ENCODE data around the gene BABAM2. TPM values are rescaled to one million over a fixed set of nuclear protein-coding genes. Genes with fewer than 3 reads are reported as not detected.

BABAM2 gene
- total RNA-seq, 4 donors from 2014 or later, result 35.5 to 44.9 (median 39.9) TPM

DNA sequence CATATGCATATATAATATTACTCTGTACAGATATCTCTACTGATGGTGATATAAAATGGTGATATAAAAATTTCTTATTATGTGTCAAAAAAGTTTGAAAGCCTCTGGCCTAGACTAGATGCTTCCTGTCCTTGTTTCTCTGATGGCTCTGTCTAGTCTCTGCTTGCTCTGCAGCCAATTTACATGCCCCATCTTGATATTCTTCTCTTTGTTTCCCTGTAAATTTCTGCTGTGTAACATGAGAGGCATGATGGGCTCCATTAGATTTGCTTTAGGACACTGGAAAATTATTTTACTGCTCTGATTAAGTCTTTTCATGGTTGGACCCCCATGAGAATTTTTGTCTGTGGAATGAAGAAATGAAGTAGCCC is 24.3 kb downstream of the BABAM2 start:
- H3K36me3 ChIP-seq, result no peaks in the 10 kb centered on the region
- peaks cover 32 to 44% (median 40%) of the 10 kb centered on the region in 4 donors for H3K4me1 ChIP-seq
- DNase-seq (ENCODE audit: extremely low spot score), result no peak
- peak overlapping the region; percentile 72 to 81 (median 78) for H3K27ac ChIP-seq (replicated peaks in 1 of 4)
- no peak overlapping the region for H3K4me3 ChIP-seq
- no peak for TF ChIP-seq POLR2A (IDR thresholded peaks at IDR 0.05; ENCODE audit: low read depth)
- no peak for TF ChIP-seq EP300 (IDR thresholded peaks at IDR 0.05)
- TF ChIP-seq POLR2AphosphoS5 (IDR thresholded peaks at IDR 0.05), result no peak
- TF ChIP-seq CTCF (IDR thresholded peaks at IDR 0.05), result no peak
- no peaks in the 10 kb centered on the region for H3K27me3 ChIP-seq
- intact Hi-C loops (cut with DNase I), result no loop called here
- no peaks in the 10 kb centered on the region for H3K9me3 ChIP-seq

DNA sequence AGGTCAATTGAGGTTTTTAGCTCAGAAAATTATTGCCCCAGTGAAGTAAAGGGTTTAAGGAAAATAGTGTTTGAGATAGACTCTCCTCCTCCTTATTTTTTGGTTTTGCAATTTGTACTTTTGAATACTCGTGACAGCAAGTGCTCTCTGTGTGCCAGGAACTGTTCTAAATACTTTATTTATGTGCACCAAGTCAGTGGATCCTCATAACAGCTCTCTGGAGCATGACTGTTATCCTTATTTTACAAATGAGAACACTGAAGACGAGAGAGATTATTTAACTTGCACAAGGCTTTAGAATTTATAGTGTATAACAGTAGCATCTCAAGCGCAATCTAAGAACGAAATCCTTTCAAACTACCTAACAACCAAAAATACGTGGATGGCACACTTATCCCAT is 24.7 kb downstream of the BABAM2 start:
- 32% methylated on average over 5 of the region's 5 CpGs for WGBS
- intact Hi-C loops (cut with DNase I), result no loop called here

GRCh38 chr2:27915874-27916273 is 25.3 kb downstream of the BABAM2 start:
- intact Hi-C loops (cut with DNase I), result no loop called here
- H3K9me3 ChIP-seq, result no peaks in the 10 kb centered on the region
- peaks cover 37 to 45% (median 41%) of the 10 kb centered on the region in 4 donors for H3K4me1 ChIP-seq
- peak overlapping the region; percentile 72 to 81 (median 78) for H3K27ac ChIP-seq (replicated peaks in 1 of 4)
- no peak overlapping the region for H3K4me3 ChIP-seq
- no peaks in the 10 kb centered on the region for H3K36me3 ChIP-seq
- no peaks in the 10 kb centered on the region for H3K27me3 ChIP-seq
- TF ChIP-seq EP300 (IDR thresholded peaks at IDR 0.05), result no peak
- no peak for DNase-seq (ENCODE audit: extremely low spot score)

More for the DNA sequence above, 24.7 kb downstream of the BABAM2 start:
- no peak overlapping the region for H3K4me3 ChIP-seq
- H3K27ac ChIP-seq (replicated peaks in 1 of 4), result peak overlapping the region; percentile 72 to 81 (median 78)
- TF ChIP-seq CTCF (IDR thresholded peaks at IDR 0.05), result no peak
- peak; percentile 29 to 73 for TF ChIP-seq POLR2AphosphoS5 (IDR thresholded peaks at IDR 0.05)
- peak; percentile 21 for TF ChIP-seq EP300 (IDR thresholded peaks at IDR 0.05)
- H3K4me1 ChIP-seq, result peaks cover 36 to 45% (median 41%) of the 10 kb centered on the region in 4 donors
- no peaks in the 10 kb centered on the region for H3K27me3 ChIP-seq
- H3K36me3 ChIP-seq, result no peaks in the 10 kb centered on the region
- no peaks in the 10 kb centered on the region for H3K9me3 ChIP-seq
- DNase-seq (ENCODE audit: extremely low spot score), result no peak

GRCh38 chr2:27916293-27916995 is 25.9 kb downstream of the BABAM2 start:
- H3K4me1 ChIP-seq, result peaks cover 37 to 45% (median 40%) of the 10 kb centered on the region in 4 donors
- TF ChIP-seq POLR2AphosphoS5 (IDR thresholded peaks at IDR 0.05) (no peak), POLR2A (IDR thresholded peaks at IDR 0.05; ENCODE audit: low read depth) (no peak), CTCF (IDR thresholded peaks at IDR 0.05) (no peak), EP300 (IDR thresholded peaks at IDR 0.05) (no peak)

GRCh38 chr2:27920148-27920885 is 29.8 kb downstream of the BABAM2 start:
- Histone ChIP-seq H3K27me3 (no peaks in the 10 kb centered on the region), H3K9me3 (no peaks in the 10 kb centered on the region), H3K36me3 (no peaks in the 10 kb centered on the region), H3K27ac (replicated peaks in 1 of 4) (peak overlapping the region; percentile 6 to 30 (median 24)), H3K4me1 (peaks cover 20 to 23% (median 21%) of the 10 kb centered on the region in 4 donors), H3K4me3 (no peak overlapping the region)
- DNase-seq (ENCODE audit: extremely low spot score), result no peak
- no peak for TF ChIP-seq POLR2A (IDR thresholded peaks at IDR 0.05; ENCODE audit: low read depth)
- TF ChIP-seq CTCF (IDR thresholded peaks at IDR 0.05), result no peak
- no peak for TF ChIP-seq EP300 (IDR thresholded peaks at IDR 0.05)
- TF ChIP-seq POLR2AphosphoS5 (IDR thresholded peaks at IDR 0.05), result no peak
- WGBS, result 62% methylated on average over 4 of the region's 4 CpGs
- intact Hi-C loops (cut with DNase I), result no loop called here

More at GRCh38 chr2:27916293-27916995, 25.9 kb downstream of the BABAM2 start:
- WGBS, result 66% methylated on average over 1 of the region's 1 CpG
- no peak overlapping the region for H3K4me3 ChIP-seq
- no peak for DNase-seq (ENCODE audit: extremely low spot score)
- H3K27ac ChIP-seq (replicated peaks in 1 of 4), result peak overlapping the region; percentile 72 to 81 (median 78)
- H3K27me3 ChIP-seq, result no peaks in the 10 kb centered on the region
- intact Hi-C loops (cut with DNase I), result no loop called here
- no peaks in the 10 kb centered on the region for H3K9me3 ChIP-seq
- no peaks in the 10 kb centered on the region for H3K36me3 ChIP-seq

Data from esophagus muscularis mucosa (tissue), 4 donors.